IPS-18c (cell line): ENCODE results near the gene AHDC1.
"Not testable (repeated sequence)": the region's sequence is repeated elsewhere in the genome, so short reads cannot be mapped to it uniquely, and the experiment has no call there.

ENCODE experiments used
- H3K4me3 ChIP-seq: 2 replicates; pipeline ENCODE4 v1.7.0; 2013; ENCODE audit warnings: low read depth, mild to moderate bottlenecking, low read length, moderate library complexity; ENCODE audit not compliant: insufficient read depth
- H3K9me3 ChIP-seq: one replicate; pipeline ENCODE4 v1.6.1; 2013; ENCODE audit warnings: mild to moderate bottlenecking, low read length, moderate library complexity; ENCODE audit not compliant: control insufficient read depth, insufficient read depth

AHDC1 gene

DNA sequence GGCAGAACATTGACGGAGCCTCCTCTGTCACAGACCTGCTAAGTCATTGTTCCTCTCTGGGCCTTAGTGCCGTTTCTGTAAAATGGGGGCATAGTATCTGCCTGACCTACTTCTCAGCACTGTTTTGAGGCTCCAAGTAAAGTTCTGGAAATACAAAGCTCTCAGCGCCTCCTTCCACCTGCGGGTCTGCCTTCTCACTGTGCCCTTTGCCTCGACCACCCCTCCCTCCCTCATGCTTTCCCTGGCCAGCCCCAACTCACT is 98.6 kb downstream of the AHDC1 start:
- Histone ChIP-seq H3K9me3 (no peaks in the 10 kb centered on the region), H3K4me3 (no peak overlapping the region)

DNA sequence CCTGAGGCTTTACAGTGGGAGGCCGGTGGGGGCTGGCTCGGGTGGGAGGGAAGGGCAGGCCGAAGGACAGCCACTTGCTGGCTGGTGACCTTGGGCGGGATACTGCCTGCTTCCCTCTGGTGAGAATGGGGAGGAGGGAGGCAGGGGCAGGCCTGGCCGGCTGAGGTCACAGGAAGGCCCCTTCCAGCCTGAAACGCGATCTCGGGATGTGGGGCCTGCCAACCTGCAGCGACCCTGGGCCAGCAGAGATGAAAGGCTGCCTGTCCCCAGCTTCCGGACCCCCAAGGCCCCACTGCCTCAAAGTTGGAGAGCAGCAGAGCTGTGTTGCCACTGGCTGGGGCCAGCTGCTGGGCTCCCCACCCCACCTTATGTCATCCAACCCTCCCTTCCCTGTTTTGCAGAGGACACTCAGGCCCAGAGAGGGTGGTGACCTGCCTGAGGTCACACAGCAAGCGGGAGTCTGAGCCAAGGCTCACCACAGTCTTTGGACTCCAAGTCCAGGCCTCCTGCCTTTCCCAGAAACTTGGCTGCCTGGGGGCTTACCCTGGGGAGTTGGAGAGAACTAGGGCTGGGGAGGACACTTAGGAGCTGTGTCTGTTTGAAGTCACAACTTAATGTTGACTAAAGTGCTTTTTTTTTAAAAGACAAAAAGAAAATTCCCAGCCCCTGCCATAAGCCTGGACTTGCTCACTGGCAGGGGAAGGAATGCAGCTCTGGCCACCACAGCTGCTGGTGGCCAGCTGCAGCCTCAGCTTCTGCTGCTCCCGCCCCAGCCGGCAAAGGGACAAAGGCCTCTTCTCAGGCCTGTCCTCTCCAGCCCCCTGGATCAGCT is 99.1 kb downstream of the AHDC1 start:
- no peak overlapping the region for H3K4me3 ChIP-seq

DNA sequence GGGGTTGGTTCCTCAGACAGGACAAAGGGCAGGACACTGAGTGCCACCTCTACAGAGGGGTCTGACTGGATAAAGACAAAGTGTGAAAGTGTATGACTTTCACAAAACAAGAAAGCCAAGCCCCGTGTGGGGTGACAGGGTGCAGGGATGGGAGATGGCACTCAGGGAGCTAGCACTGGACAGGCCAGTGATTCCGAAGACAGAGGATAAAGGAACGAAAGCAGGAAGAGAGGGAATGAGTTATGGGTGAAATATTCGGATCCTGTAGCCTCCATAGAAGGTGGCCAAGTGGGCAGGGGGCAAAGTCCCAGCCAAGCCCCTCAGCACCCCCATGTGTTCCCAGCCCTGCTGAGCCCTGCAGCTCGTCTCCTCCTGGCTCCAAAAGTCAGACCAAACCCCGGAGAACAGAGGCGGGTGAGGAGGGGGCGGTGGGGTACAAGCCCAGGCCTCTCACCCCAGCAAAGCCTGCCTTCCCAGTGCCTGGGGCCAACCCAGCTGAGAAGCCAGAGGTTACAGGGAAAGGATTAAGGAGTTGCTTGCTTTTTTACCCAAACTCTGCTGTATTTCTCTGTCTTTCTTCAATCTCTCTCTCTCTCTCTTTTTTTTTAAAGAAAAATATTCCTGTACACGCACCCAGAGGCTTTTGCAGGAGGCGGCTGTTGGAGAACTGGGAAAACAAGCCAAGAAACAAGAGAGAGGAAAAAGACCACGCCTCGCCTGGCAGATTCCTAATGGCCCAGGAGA is 99.9 kb downstream of the AHDC1 start:
- Histone ChIP-seq H3K9me3 (peaks cover 2% of the 10 kb centered on the region), H3K4me3 (no peak overlapping the region)

More for the DNA sequence above, 99.1 kb downstream of the AHDC1 start:
- H3K9me3 ChIP-seq, result peaks cover 2% of the 10 kb centered on the region

DNA sequence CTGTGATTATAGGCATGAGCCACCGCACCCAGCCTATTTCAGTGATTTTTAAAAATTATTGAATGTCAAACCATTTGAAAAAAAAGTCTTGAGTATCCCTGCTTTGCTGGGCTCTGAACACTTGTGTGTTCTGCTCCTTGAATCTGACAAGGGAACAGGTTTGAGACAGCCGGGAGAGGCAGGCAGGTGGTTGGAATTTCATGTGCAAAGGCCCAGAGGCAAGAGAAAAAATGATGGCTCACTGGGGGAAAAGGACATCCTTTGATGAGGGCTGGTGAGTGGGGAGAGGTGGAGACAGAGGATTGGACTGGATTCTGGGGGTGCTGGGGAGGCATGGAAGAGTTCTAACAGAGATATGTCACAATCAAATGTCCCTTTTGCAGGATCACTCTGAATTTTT is 100.9 kb downstream of the AHDC1 start:
- H3K9me3 ChIP-seq, result peaks cover 5% of the 10 kb centered on the region
- no peak overlapping the region for H3K4me3 ChIP-seq

DNA sequence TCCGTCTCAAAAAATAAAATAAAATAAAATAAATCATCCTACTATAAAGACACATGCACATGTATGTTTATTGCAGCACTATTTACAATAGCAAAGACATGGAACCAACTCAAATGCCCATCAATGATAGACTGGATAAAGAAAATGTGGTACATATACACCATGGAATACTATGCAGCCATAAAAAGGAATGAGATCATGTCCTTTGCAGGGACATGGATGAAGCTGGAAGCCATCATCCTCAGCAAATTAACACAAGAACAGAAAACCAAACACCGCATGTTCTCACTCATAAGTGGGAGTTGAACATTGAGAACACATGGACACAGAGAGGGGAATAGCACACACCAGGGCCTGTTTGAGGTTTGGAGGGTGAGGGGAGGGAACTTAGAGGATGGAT is 102.8 kb downstream of the AHDC1 start:
- not testable (repeated sequence) for H3K9me3 ChIP-seq, H3K4me3 ChIP-seq

DNA sequence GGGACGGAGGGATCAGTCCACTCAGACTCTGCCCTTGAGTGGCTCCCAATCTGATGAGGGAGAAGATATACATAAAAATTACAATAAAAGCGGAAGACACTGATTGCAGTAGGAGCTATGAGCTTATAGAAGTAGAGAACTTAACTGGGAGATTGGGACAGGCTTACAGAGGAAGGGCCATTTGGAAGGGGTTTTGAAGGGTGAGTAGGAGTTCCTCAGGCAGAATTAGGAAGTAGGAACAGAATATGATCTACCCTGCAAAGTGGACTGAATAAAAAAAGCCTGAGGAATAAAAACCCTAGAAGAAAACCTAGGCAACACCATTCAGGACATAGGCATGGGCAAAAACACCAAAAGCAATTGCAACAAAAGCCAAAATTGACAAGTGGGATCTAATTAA is 104.8 kb downstream of the AHDC1 start:
- Histone ChIP-seq H3K9me3 (peaks cover 5% of the 10 kb centered on the region), H3K4me3 (no peak overlapping the region)

DNA sequence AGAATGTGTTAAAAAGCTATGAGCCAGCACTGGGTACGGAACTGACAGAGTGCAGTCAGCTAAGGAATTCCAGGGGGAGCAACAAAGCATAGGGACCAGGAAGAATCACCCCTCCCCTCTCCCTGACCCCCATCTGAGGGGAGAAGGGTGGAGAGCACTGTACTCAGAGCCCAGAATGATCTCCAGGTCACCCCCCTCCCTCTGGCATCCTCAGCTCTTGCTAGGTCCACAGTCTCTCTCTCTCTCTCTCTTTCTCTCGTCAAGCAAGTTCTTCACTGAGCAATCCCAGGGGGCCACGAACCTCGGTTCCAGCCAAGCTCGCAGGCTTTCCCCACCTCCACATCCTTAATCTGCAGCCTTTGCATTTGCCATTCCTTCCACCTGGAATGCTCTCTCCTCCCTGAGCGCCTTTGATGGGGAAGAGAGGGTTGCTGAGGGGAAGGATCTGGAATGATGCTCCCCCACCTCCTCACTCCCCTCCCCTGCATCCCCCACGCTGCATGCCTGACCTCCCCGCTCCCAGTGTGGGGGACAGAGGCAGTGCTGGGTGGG is 107.3 kb downstream of the AHDC1 start:
- Histone ChIP-seq H3K9me3 (peaks cover 5% of the 10 kb centered on the region), H3K4me3 (peak overlapping the region; percentile 17)

DNA sequence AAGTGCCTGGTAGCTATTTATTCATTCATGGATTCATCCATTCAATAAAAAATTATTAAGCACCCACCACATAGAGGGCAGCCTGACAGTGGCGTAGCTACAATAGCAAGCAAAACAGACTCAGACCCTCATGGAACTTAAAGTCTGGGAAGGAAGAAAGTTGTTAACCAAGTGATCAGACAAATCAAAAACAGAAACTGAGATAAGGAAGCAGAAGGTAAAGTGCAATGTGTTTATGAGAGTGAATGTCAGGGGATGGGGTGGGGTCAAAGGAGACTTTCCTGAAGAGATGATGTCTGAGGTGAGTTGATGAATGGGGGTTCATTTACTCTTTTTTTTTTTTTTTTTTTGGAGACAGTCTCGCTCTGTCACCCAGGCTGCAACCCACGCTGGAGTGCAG is 111.1 kb downstream of the AHDC1 start:
- no peak overlapping the region for H3K4me3 ChIP-seq
- H3K9me3 ChIP-seq, result no peaks in the 10 kb centered on the region

DNA sequence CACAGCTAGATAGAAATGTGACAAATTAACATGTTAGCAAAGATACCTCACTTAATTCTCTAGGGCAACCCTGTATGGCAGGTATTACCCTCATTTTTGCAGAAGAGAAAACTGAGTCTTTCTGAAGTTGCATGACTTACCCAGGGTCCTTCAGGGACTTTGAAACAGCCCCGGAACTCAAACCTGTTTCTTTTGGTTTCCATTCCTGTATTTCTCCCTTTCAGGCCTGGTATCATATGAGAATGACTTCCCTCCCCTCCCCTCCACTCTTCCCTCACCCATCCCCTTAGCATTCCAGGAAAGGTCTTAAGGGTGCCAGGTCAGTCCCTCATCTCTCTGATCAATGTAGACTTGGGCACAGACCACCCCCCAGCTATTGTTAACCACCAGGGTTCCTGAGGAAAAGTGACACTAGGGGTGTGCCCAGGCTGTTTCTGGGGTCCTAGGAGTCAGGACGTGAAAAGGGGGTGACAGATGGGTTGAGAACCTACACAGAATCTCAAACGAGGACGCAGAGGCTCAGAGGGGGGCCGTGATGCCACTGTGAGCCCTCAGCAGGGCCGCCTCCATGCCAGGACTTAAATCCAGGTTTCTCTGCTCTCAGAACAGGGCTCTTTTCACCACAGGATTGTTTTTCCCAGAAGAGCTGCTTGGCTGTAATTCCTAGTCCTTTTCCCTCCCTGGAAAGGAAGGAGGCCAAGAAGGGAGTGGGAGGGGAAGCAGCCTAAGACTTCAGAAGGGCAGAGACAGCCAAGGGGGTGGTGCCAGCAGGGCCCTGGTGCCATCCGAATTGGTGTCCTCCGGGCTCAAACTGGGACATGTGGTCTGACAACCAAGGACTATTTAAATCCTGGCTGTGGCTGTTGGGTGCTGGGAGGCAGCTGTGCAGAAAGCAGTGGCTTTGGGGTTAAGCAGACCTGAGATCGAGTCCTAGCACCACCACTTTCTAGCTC is 111.9 kb downstream of the AHDC1 start:
- H3K4me3 ChIP-seq, result no peak overlapping the region
- H3K9me3 ChIP-seq, result no peaks in the 10 kb centered on the region

DNA sequence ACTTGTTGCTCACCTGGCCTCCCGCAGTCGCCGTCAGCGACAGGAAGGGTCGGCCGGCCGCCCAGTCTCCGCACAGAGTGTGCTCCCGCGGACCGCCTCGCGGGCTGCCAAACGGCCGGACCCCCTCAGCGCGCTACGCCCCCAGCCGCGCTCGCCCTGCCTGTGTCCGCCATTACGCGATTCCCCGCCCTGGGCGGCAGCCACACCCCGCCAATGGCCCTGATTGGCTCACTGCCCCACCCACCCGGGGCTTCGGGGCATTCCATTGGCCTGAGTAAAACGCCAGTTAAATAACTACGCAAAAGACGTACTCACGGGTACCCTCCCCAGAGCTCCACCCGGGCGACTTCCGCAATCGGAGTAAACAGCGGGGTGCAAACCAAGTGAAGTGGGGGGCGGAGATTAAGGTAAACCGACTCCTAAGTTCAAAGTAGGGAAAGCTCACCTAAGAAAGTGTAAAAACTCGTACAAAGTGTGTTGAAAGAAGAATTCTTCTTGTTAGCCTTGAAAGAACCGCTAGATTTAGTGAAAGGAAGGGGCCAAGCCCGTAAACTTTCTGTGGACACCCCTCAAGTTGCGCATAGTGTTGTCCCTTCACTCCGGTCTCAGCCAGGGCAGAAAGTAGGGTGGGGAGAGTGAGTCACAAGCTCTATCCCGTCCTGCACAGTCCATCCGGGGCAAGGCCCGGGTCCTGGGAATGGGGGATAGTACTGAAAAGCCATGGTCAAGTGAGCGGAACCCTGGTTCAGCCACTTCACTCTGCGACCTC is 113.8 kb downstream of the AHDC1 start, which contains the start of gene WASF2:
Gene WASF2, minus strand, starts transcription at position 195 of the 769 bp plus-strand sequence. CDS start 61,277 bp downstream, outside the sequence.
- no peaks in the 10 kb centered on the region for H3K9me3 ChIP-seq
- H3K4me3 ChIP-seq, result peak within 1 kb of the TSS; percentile 99

DNA sequence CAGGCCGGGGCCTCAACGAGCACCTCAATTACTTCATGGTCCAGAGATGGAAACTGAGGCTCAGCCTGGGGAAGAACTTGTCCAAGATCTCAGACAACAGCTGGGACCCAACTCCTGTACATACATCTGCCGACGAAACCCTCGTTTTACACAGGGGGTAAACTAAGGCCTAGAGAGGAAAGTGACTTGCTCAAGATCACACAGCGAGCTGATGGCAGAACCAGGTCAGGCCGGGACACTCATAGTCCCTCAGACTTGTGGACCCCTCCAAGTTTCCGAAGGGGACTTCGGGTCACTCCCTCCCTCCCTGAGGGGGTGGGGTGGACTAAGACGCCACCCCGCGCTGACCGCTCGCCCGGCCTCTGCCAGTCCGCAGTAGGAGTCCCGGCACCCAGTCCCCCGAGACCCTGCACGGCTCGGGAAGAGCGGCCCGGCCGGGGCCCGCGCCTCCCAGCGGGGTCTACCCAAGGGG is 114.4 kb downstream of the AHDC1 start:
- Histone ChIP-seq H3K9me3 (no peaks in the 10 kb centered on the region), H3K4me3 (peak overlapping the region; percentile 99)

DNA sequence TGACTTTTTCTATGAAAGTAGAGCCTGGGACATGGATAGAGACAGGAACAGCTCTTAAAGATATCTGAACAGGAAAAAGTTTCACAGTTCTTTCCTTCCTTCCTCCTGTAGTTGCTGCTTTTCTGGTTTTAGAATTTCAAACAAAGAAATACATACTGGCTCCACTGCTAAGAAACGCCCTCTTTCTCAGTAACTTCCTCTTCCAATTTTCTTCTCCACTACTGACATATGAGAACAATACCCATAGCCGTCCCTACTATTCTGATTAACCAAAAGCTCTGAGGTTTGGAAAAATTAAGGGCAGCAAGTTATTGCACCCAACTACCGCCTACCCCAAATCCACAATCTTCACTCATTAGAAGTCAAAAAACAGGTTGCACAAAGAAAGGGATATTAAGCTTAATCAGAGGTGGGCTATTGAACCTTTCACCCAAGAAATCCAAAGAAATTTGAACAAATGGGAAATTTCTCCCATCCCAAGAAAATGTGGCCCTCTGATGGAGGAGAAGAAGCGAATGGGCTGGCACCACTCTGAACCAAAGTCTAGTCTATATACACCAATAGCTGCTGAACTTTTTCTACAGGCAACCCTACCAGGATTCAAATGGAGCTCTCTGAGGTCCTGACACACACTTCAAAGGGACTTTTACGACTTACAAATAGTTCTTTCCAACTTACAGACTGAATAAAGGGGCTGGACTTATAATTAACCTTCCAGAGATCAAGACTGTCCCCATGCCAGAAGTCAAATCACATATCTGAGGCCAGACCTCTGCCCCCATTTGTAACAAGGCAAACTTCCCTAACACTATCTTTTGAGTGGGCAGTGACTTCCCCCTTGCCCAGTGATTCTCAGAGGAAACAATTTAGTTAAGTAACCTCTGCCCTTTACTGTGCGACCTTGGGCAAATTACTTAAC is 115.7 kb downstream of the AHDC1 start:
- H3K9me3 ChIP-seq, result no peaks in the 10 kb centered on the region
- H3K4me3 ChIP-seq, result peak overlapping the region; percentile 4; the same call in 1 of the 2 replicates

DNA sequence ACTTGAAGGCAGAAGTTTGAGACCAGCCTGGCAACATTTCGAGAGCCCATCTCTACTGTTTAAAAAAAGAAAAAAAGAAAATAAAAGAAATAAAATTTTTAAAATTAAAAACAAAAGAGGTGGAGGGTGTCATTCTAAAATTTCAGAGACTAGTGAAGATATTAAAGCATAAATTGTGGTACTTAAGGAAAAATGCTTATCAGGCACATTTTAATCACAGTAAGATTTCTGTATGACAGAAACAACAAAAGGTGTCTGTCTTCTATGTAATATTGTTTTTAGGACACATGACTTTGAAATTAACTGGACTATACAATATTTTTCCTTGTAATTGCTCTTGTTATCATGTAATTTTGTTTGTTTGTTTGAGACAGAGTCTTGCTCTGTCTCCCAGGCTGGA is 118.6 kb downstream of the AHDC1 start:
- H3K4me3 ChIP-seq, result no peak overlapping the region
- H3K9me3 ChIP-seq, result no peaks in the 10 kb centered on the region
